HG03066 (cell line): ENCODE measurements around the gene LTBP3.

Source experiments
- ATAC-seq: cut with Tn5 transposase; IDR thresholded peaks from one replicate; pipeline ENCODE4 v1.9.1; 2021; ENCODE audit warnings: low read depth; ENCODE audit not compliant: unreplicated experiment

The LTBP3 gene

GRCh38 chr11:65586247-65586630 is 28.1 kb upstream of the LTBP3 start:
- ATAC-seq = no peak

GRCh38 chr11:65585396-65586246 is 27.5 kb upstream of the LTBP3 start:
- no peak for ATAC-seq

- ATAC-seq = no peak
Observed at GRCh38 chr11:65584723-65585171, 26.6 kb upstream of the LTBP3 start.

DNA sequence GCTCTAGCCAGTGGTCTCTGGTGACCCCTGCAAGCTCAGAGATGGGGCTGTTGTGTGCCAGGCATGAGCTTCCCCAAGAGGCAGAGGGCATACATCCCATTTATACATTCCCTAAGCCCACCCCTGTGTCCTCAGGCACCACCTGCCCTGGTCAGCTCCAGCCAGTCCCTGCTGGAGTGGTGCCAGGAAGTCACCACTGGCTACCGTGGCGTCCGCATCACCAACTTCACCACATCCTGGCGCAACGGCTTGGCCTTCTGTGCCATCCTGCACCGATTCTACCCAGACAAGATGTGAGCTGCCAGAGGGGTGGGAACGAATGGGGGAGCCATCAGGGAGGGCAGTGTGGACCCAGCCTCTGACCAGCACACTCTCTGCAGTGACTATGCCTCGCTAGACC is 25.9 kb upstream of the LTBP3 start:
- no peak for ATAC-seq

DNA sequence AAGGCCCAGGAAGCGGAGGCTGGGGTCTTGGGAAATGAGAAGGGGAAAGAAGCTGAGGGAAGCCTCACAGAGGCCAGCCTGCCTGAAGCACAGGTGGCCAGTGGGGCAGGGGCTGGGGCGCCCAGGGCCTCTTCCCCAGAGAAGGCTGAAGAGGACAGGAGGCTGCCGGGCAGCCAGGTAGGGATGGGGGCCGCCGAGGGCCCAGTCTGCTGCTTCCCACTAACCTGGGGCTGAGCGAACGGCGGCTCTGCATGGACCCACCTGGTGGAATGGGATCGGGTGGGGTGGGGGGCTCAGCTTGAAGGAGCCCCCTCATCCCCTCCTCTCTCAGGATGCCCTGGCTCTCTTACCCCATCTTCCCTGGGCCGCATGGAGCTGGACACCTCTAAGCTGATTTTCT is 25.4 kb upstream of the LTBP3 start:
- ATAC-seq = no peak

DNA sequence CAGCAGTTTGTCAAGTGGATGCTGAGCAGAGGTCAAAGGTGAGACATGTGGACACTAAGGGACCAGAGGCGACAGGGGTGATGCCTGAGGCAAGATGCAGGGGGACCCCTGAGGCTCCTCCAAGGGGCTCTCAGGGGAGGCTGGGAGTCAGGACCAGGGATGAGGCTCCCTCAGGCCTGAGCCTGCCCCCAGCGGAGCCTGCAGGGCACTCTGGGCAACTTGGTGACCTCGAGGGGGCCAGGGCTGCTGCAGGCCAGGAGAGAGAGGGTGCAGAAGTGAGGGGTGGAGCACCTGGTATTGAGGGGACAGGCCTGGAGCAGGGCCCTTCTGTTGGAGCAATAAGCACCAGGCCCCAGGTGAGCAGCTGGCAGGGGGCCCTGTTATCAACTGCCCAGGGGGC is 23.8 kb upstream of the LTBP3 start:
- no peak for ATAC-seq

- ATAC-seq = no peak
Observed at GRCh38 chr11:65580756-65581155, 22.6 kb upstream of the LTBP3 start.

DNA sequence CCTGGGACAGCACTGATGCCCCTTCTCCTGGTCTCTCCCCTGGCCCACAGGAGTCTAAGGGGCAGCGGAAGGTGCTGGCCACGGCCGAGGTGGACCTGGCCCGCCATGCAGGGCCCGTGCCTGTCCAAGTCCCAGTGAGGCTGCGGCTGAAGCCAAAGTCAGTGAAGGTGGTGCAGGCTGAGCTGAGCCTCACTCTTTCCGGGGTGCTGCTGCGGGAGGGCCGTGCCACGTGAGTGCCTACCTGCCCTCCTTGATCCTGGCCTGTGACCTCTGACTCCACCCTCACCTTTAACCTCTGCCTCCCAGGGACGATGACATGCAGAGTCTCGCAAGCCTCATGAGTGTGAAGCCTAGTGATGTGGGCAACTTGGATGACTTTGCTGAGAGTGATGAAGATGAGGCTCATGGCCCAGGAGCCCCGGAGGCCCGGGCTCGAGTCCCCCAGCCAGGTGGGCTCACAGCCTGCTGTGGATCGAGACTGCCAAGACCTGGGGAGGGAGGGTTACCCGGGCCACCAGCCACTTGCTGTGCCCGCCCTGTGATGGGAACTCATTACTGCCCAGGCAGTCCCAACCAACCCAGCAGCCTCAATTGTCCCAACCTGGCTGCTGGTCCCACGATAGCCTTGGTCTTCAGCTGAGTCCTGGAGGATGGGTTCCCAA is 22.0 kb upstream of the LTBP3 start:
- no peak for ATAC-seq

GRCh38 chr11:65579291-65579690 is 21.1 kb upstream of the LTBP3 start:
- ATAC-seq = no peak

- ATAC-seq = no peak
Observed at GRCh38 chr11:65578667-65579066, 20.5 kb upstream of the LTBP3 start.

GRCh38 chr11:65578134-65578533 is 20.0 kb upstream of the LTBP3 start:
- no peak for ATAC-seq

DNA sequence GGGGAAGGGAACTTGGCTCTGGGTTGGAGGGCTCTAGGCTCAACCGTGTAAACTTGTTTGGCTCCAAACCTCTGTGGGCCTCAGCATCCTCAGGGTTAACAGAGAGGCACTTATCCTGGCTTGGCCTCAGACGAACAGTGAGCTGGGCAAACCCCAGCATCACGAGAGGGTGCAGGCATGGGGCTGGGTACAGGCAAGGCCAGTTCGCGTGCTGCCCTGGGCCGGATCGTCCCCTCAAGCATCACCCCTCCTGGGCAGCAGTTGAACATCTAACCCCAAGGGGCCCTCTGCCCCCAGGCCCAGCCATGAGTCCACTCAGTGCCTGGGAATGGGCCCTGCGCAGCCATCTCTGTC is 19.6 kb upstream of the LTBP3 start:
- ATAC-seq = no peak

DNA sequence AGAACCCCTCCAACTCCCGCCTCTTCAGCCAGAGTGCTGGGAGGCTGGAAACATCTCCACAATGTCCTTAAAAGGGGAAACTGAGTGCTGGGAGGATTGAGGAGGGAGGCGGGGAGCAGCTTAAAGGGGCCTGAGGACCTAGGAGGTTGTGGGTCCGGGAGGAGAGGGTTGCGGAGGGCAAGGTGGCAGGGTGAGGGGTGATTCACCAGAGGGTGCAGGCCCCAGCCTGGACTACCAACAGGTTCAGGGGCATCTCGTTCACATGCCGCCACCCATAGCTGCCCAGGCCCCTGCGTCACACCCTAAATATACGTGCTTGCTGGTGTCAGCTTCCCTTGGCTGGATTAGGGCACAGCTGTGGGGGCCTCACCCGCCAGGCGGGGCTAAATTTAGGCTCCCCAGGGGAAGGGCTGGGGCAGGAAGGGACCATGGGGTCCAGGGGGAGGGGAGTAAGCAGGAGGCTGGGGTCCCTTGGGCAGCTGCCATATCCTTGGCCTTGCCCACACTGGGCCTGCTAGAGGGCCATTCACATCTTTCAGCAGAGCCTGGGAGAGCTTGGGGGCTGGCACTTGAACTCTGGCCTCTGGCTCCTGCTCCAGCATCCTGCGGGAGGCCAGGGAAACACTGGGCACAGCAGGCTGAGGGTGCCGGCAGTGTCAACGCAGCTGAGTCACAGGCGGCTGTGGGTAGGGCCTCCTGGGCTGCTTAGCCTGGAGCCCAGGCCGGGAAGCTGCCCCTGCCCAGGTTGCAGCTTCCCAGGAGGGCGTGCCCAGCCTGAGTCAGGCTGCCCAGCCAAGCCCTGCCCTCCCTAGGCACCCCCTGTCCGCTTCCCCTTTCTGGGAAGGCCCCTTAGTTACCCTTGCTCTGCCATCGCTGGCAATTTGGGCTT is 19.0 kb upstream of the LTBP3 start:
- ATAC-seq = no peak

- no peak for ATAC-seq
Observed at GRCh38 chr11:65576232-65576866, 18.2 kb upstream of the LTBP3 start.

DNA sequence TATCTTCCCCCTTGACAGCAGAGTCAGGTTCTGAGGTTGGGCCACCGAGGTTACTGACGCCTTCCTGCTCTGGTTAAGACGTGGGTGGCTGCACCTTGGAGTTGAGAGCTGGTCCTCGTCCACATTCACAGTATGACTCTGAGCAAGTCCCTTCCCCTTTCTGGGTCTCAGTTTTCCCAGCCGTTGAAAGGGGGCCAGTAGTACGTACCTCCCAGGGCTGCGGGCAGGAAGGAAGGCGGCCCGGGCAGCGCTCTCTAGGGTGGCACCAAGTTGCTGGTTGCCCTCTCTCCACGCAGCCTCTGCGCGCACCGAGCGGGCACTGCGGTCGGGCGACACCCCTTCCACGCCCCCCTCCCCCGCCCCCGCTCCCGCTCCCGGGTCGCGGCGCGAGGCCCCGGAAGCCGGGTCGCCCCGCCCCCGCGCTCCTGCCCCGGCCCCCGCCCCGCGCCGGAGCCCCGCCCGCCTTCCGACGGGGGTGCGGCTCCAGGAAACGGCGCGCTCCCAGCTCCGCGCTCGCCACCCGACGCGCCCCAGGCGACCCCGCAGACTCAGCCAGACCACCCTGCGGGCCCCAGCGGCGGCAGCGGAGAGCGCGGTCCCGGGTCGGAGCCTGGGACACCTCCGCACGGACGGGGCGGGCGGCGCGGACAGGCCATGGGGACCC is 17.5 kb upstream of the LTBP3 start, which contains the start of gene EHBP1L1:
Gene EHBP1L1, plus strand, starts transcription at position 486 of the 664 bp plus-strand sequence. CDS start 250 bp downstream, outside the sequence.
- no peak for ATAC-seq

DNA sequence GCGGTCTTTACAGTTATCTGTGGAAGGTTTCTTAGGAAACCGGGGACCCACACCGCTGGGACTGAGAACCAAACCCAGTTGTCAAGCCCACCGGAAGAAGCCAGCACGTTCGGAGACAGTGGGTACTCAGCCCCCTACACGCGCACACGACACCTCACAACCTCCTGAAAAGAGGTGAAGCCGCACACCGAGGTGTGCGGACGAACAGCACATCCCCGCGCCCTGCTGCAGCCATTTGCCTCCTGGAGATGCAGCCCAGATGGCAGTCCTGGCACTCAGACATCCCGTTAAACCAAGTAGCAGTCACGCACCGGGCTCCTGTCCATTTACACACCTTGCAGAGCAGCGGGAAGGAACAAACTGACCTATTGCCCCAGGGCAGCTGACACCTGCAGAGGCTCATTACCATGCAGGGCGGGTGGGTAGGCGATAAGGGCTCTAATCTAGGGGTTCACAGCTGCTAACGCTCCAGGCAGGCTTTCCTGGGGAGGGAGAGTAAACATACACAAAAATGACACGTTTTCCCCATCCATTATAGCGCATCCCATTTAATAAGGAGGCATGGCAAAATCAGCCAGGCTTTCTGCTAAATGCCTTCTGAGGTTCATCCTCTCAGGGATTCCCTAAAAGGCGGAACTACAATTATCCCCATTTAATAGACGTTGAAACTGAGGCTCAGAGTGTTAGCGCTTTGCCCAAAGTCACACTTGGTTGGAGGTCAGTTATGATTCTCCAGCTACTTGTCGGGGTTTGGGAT is 16.8 kb upstream of the LTBP3 start:
- no peak for ATAC-seq

DNA sequence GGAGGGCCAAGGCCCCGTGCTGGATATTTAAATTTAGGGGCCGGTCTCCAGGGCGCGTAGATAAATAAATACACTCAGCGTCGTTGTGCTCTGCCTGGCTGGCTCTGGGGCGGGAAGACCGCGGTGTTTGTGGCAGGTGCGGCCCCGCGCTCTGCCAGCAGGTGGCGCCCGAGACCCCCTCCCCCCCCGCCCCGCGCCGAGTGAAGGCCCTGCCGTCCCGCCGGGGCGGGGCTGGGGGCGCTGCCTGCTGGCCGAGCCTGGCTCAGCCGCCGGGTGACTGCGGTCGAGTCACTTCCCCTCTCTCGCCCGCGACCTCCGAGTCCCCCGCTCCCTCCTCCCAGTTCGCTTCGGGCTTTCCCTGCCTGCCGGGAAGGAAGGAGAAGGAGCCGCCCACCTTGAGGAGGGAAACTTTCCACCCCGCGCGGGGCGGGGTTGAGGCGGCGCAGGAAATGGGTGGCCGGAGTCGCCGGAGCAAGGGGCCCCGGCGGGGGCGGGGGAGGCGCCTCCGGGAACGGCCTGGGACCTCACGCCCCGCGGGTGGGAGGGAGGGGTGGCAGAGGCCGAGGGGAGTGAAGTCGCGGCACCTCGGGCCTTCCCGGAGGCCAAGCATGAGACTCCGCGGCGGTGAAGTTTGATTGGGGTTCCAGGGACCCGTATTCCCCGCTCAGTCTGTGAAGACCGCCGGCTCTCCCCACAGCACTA is 16.1 kb upstream of the LTBP3 start:
- peak; percentile 27 for ATAC-seq

GRCh38 chr11:65573391-65574079 is 15.4 kb upstream of the LTBP3 start:
- ATAC-seq = no peak
